CD4-positive, alpha-beta T cell treated with Interleukin-6 at 100 ng/mL for 8 hours (primary cell): ENCODE measurements around the gene MESP1.
A peak's percentile ranks its signal among the peaks of the same experiment; 100 is the strongest.

Experiments used
- DNase-seq: peaks from one replicate; pipeline ENCODE4 v3.0.0-alpha.2; 2020; ENCODE audit warnings: mixed read lengths, low spot score

MESP1 gene

GRCh38 chr15:89758283-89758682, 7.2 kb upstream of the MESP1 start:
- no peak for DNase-seq

- no peak for DNase-seq
These were observed 5.8 kb upstream of the MESP1 start for GRCh38 chr15:89756897-89757296.

GRCh38 chr15:89755701-89756100, 4.7 kb upstream of the MESP1 start:
- DNase-seq, result no peak

- no peak for DNase-seq
These were observed 3.5 kb upstream of the MESP1 start for GRCh38 chr15:89754361-89755154.

- no peak for DNase-seq
These were observed 2.8 kb upstream of the MESP1 start for GRCh38 chr15:89753855-89754254.

GRCh38 chr15:89751748-89752147, 699 bp upstream of the MESP1 start:
- no peak for DNase-seq

- DNase-seq, result no peak
These were observed 994 bp downstream of the MESP1 start for GRCh38 chr15:89749951-89750559.

- DNase-seq, result no peak
These were observed 1.5 kb downstream of the MESP1 start for GRCh38 chr15:89749526-89749925.

GRCh38 chr15:89749054-89749453, 2.0 kb downstream of the MESP1 start:
- no peak for DNase-seq

- no peak for DNase-seq
These were observed 3.1 kb downstream of the MESP1 start for GRCh38 chr15:89747708-89748682.

GRCh38 chr15:89746386-89746780, 4.7 kb downstream of the MESP1 start:
- no peak for DNase-seq

- DNase-seq, result no peak
These were observed 5.3 kb downstream of the MESP1 start for GRCh38 chr15:89745768-89746167.

GRCh38 chr15:89745131-89745530, 5.9 kb downstream of the MESP1 start:
- DNase-seq, result no peak

- no peak for DNase-seq
These were observed 7.5 kb downstream of the MESP1 start for GRCh38 chr15:89743594-89743993.

- DNase-seq, result no peak
These were observed 8.0 kb downstream of the MESP1 start for GRCh38 chr15:89743011-89743410.

- DNase-seq, result peak; percentile 72
These were observed 10.9 kb downstream of the MESP1 start for GRCh38 chr15:89740137-89740536.

- no peak for DNase-seq
These were observed 15.3 kb downstream of the MESP1 start for GRCh38 chr15:89735773-89736172.

GRCh38 chr15:89732451-89733172, 18.4 kb downstream of the MESP1 start:
- DNase-seq, result no peak

GRCh38 chr15:89731275-89731674, 19.8 kb downstream of the MESP1 start:
- no peak for DNase-seq

- DNase-seq, result no peak
These were observed 22.8 kb downstream of the MESP1 start for GRCh38 chr15:89728254-89728653.

- DNase-seq, result no peak
These were observed 26.0 kb downstream of the MESP1 start for GRCh38 chr15:89725064-89725463.

- no peak for DNase-seq
These were observed 26.4 kb downstream of the MESP1 start for GRCh38 chr15:89724621-89725020.
